ENCODE data around the gene P3R3URF.

P3R3URF gene

DNA sequence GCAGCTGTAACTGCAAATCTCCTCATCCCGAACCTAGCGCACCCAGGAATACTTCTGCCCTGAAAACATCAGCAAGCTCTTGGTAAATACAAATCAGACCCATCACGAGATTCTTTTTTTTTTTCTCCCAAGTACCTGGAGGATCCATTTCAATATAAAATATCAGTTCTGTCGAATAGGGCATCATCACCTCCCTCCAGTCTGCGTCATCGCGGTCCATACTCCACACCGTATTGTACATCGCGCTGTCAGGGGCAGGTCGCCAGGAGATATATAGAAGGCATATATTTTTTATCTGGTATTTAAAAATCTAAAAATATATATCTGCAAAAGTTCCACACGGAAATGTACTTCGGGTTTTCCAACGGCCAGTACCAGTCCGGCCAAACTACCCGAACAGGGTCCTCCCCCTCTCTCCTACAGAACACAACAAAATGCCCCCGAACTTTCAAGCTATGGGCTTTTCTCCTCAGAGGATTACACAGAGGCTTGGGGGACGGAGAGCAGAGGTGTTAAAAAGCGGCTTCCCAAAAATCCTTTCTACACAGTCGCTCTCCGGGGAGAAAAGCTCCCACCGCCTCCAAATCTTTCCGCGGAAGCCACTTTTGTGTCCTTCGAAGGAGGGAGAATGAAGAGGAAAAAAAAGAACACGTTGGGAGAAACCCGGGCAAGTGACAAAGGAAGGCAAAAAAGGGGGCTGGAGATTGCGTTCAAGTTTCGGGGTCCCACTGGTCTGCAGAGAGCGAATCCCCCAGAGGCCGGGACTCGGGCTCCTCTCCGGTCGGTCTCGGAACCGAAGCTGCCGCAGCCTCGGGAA is 44.4 kb downstream of the P3R3URF start (continued):
- TF ChIP-seq ZNF2 (tag by site-specific recombination; IDR thresholded peaks at IDR 0.05) (no peak), ZNF292 (tag by site-specific recombination; IDR thresholded peaks at IDR 0.05; ENCODE audit: borderline replicate concordance, low read depth) (no peak), SP2 (tag by site-specific recombination; IDR thresholded peaks at IDR 0.05) (no peak), SCRT2 (tag by site-specific recombination; IDR thresholded peaks at IDR 0.05) (no peak), ZNF830 (tag by site-specific recombination; IDR thresholded peaks at IDR 0.05; ENCODE audit: low read depth) (no peak), ZNF274 (IDR thresholded peaks at IDR 0.05; ENCODE audit: low read length) (no peak), ZNF274 (tag by site-specific recombination; IDR thresholded peaks at IDR 0.05; ENCODE audit: borderline replicate concordance) (no peak), ZNF350 (tag by site-specific recombination; IDR thresholded peaks at IDR 0.05) (no peak), PRDM1 (tag by site-specific recombination; IDR thresholded peaks at IDR 0.05) (peak; percentile 35), ZNF302 (tag by site-specific recombination; IDR thresholded peaks at IDR 0.05; ENCODE audit: low read depth) (no peak), ZFHX2 (tag by site-specific recombination; conservative IDR thresholded peaks at IDR 0.05) (no peak), ZNF114 (tag by site-specific recombination; IDR thresholded peaks at IDR 0.05) (no peak), ZNF221 (tag by site-specific recombination; IDR thresholded peaks at IDR 0.05; ENCODE audit: borderline replicate concordance) (no peak), ZNF426 (tag by site-specific recombination; IDR thresholded peaks at IDR 0.05) (no peak)
- TF ChIP-seq, protein P1, sequence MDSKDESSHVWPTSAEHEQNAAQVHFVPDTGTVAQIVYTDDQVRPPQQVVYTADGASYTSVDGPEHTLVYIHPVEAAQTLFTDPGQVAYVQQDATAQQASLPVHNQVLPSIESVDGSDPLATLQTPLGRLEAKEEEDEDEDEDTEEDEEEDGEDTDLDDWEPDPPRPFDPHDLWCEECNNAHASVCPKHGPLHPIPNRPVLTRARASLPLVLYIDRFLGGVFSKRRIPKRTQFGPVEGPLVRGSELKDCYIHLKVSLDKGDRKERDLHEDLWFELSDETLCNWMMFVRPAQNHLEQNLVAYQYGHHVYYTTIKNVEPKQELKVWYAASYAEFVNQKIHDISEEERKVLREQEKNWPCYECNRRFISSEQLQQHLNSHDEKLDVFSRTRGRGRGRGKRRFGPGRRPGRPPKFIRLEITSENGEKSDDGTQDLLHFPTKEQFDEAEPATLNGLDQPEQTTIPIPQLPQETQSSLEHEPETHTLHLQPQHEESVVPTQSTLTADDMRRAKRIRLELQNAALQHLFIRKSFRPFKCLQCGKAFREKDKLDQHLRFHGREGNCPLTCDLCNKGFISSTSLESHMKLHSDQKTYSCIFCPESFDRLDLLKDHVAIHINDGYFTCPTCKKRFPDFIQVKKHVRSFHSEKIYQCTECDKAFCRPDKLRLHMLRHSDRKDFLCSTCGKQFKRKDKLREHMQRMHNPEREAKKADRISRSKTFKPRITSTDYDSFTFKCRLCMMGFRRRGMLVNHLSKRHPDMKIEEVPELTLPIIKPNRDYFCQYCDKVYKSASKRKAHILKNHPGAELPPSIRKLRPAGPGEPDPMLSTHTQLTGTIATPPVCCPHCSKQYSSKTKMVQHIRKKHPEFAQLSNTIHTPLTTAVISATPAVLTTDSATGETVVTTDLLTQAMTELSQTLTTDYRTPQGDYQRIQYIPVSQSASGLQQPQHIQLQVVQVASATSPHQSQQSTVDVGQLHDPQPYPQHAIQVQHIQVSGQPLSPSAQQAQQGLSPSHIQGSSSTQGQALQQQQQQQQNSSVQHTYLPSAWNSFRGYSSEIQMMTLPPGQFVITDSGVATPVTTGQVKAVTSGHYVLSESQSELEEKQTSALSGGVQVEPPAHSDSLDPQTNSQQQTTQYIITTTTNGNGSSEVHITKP (tag by site-specific recombination; IDR thresholded peaks at IDR 0.05), result peak; percentile 13; the same call in 1 of the 2 replicates

DNA sequence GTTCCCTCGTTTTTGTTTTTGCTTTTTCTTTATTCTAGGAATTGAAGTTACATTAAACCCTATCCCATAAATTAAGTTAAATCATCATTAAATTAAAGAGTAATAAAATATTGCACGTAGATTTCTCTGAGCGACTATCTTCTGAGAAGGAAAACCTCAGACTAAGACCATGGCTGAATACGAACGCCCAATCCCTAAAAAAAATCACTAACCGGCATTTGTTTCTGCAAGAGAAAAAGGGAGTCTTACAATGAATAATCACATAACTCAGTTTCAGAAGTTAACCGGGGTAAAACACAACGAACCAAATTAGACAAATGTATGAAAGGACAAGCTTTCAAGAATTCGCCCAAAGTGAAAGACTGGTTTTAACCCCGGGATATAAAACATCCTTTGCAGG is 45.2 kb downstream of the P3R3URF start:
- ChIA-PET CTCF (interaction anchor here (0.5 to 2.4 kb wide), 6 partner anchors 8 to 93 kb away, joined by 3 to 16 read pairs (median 3); no protein-coding TSS in a partner anchor), POLR2A (interaction anchor here (1.4 to 1.9 kb wide), 7 partner anchors 23 to 116 kb away, joined by 3 to 16 read pairs (median 6); partner anchors contain the start of gene RAD54L)
- 0 out of 2 replicates have a peak, but pooled peaks have one; percentile 8 for TF ChIP-seq ZNF184 (tag by site-specific recombination; IDR thresholded peaks at IDR 0.05)
- TF ChIP-seq, protein P2, sequence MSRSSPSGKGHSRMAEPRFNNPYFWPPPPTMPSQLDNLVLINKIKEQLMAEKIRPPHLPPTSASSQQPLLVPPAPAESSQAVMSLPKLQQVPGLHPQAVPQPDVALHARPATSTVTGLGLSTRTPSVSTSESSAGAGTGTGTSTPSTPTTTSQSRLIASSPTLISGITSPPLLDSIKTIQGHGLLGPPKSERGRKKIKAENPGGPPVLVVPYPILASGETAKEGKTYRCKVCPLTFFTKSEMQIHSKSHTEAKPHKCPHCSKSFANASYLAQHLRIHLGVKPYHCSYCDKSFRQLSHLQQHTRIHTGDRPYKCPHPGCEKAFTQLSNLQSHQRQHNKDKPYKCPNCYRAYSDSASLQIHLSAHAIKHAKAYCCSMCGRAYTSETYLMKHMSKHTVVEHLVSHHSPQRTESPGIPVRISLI (tag by site-specific recombination; IDR thresholded peaks at IDR 0.05), result 0 out of 2 replicates have a peak, but pooled peaks have one; percentile 11
- peak; percentile 87; the same call in 1 of the 2 replicates for TF ChIP-seq MZF1 (tag by site-specific recombination; IDR thresholded peaks at IDR 0.05; ENCODE audit: borderline replicate concordance)
- no peak for TF ChIP-seq SCRT2 (tag by site-specific recombination; IDR thresholded peaks at IDR 0.05)
- TF ChIP-seq ZNF335 (tag by site-specific recombination; conservative IDR thresholded peaks at IDR 0.05), result 0 out of 2 replicates have a peak, but pooled peaks have one; percentile 16
- TF ChIP-seq, protein P3, sequence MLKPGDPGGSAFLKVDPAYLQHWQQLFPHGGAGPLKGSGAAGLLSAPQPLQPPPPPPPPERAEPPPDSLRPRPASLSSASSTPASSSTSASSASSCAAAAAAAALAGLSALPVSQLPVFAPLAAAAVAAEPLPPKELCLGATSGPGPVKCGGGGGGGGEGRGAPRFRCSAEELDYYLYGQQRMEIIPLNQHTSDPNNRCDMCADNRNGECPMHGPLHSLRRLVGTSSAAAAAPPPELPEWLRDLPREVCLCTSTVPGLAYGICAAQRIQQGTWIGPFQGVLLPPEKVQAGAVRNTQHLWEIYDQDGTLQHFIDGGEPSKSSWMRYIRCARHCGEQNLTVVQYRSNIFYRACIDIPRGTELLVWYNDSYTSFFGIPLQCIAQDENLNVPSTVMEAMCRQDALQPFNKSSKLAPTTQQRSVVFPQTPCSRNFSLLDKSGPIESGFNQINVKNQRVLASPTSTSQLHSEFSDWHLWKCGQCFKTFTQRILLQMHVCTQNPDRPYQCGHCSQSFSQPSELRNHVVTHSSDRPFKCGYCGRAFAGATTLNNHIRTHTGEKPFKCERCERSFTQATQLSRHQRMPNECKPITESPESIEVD (tag by site-specific recombination; IDR thresholded peaks at IDR 0.05), result peak; percentile 71
- Histone ChIP-seq H3K4me3 (ENCODE audit: low read depth, low read length) (peak overlapping the region; percentile 66), H3K4me1 (ENCODE audit: control insufficient read depth, insufficient read depth, low read length) (peaks cover 10% of the 10 kb centered on the region), H3K36me3 (ENCODE audit: control insufficient read depth in 2 of 2, insufficient read depth in 1 of 2, low read length in 2 of 2) (no peaks in the 10 kb centered on the region), H3K27ac (ENCODE audit: extremely low read depth, low read depth, low read length) (no peak overlapping the region), H3K9me3 (ENCODE audit: control insufficient read depth, insufficient read depth, low read depth, low read length) (no peaks in the 10 kb centered on the region)
